CD4-positive, alpha-beta T cell treated with Interferon alpha-2 for 1 hour (primary cell): ENCODE results near the gene LDLRAD3.
"Not testable (repeated sequence)": the region's sequence is repeated elsewhere in the genome, so short reads cannot be mapped to it uniquely, and the experiment has no call there.

ENCODE experiments used
- DNase-seq, 2 donors: peaks; one replicate each; pipeline ENCODE4 v3.0.0-alpha.2; 2020 to 2022

LDLRAD3 gene

GRCh38 chr11:36177836-36178235 lies 234.0 kb downstream of the LDLRAD3 start:
- DNase-seq: no peak

- DNase-seq: no peak
Measured at GRCh38 chr11:36186340-36187175, 242.7 kb downstream of the LDLRAD3 start.

GRCh38 chr11:36187622-36188021 lies 243.8 kb downstream of the LDLRAD3 start:
- DNase-seq: no peak

- DNase-seq: not testable (repeated sequence)
Measured at GRCh38 chr11:36189735-36190134, 245.9 kb downstream of the LDLRAD3 start.

- no peak for DNase-seq
Measured at GRCh38 chr11:36191941-36192340, 248.1 kb downstream of the LDLRAD3 start.

- no peak for DNase-seq
Measured at GRCh38 chr11:36192425-36193289, 248.8 kb downstream of the LDLRAD3 start.

- DNase-seq: no peak
Measured at GRCh38 chr11:36193290-36193619, 249.4 kb downstream of the LDLRAD3 start.

GRCh38 chr11:36193721-36194120 lies 249.9 kb downstream of the LDLRAD3 start:
- no peak for DNase-seq

- no peak for DNase-seq
Measured at GRCh38 chr11:36195496-36196354, 251.9 kb downstream of the LDLRAD3 start.

- DNase-seq: no peak
Measured at GRCh38 chr11:36196411-36196998, 252.6 kb downstream of the LDLRAD3 start.

GRCh38 chr11:36201411-36201810 lies 257.5 kb downstream of the LDLRAD3 start:
- no peak for DNase-seq

- no peak for DNase-seq
Measured at GRCh38 chr11:36205536-36205935, 261.7 kb downstream of the LDLRAD3 start.

- DNase-seq: no peak
Measured at GRCh38 chr11:36210529-36210928, 266.7 kb downstream of the LDLRAD3 start.

GRCh38 chr11:36211761-36212430 lies 268.0 kb downstream of the LDLRAD3 start:
- no peak for DNase-seq

- no peak for DNase-seq
Measured at GRCh38 chr11:36212564-36213392, 268.9 kb downstream of the LDLRAD3 start.

- no peak for DNase-seq
Measured at GRCh38 chr11:36213393-36213840, 269.6 kb downstream of the LDLRAD3 start.

GRCh38 chr11:36214480-36214879 lies 270.6 kb downstream of the LDLRAD3 start:
- no peak for DNase-seq

GRCh38 chr11:36214976-36215692 lies 271.3 kb downstream of the LDLRAD3 start:
- DNase-seq: no peak

- no peak for DNase-seq
Measured at GRCh38 chr11:36215693-36216060, 271.8 kb downstream of the LDLRAD3 start.

- no peak for DNase-seq
Measured at GRCh38 chr11:36216061-36216615, 272.3 kb downstream of the LDLRAD3 start.
